Ishikawa (cell line): ENCODE measurements around the gene HOMER2.

Source experiments
- CEBPB ChIP-seq: IDR thresholded peaks from 2 replicates; pipeline ENCODE4 v1.6.1; 2012
- CREB1 ChIP-seq: IDR thresholded peaks from 2 replicates; pipeline ENCODE4 v1.6.1; 2012; ENCODE audit warnings: low read depth
- EGR1 ChIP-seq: IDR thresholded peaks from 2 replicates; pipeline ENCODE4 v1.6.1; 2012
- EP300 ChIP-seq: IDR thresholded peaks from 2 replicates; pipeline ENCODE4 v1.6.1; 2012; ENCODE audit warnings: borderline replicate concordance
- FOXM1 ChIP-seq: IDR thresholded peaks from 2 replicates; pipeline ENCODE4 v1.6.1; 2012; ENCODE audit warnings: low read depth, borderline replicate concordance
- NFIC ChIP-seq: IDR thresholded peaks from 2 replicates; pipeline ENCODE4 v1.6.1; 2012
- RAD21 ChIP-seq: IDR thresholded peaks from 2 replicates; pipeline ENCODE4 v1.6.1; 2012; ENCODE audit warnings: low read depth
- TAF1 ChIP-seq: IDR thresholded peaks from 2 replicates; pipeline ENCODE4 v1.6.1; 2012; ENCODE audit warnings: low read depth, mild to moderate bottlenecking
- TCF12 ChIP-seq: IDR thresholded peaks from 2 replicates; pipeline ENCODE4 v1.6.1; 2012; ENCODE audit warnings: low read depth
- TEAD4 ChIP-seq: IDR thresholded peaks from 2 replicates; pipeline ENCODE4 v1.6.1; 2012
- YY1 ChIP-seq: IDR thresholded peaks from 2 replicates; pipeline ENCODE4 v1.6.1; 2012; ENCODE audit warnings: low read depth
- ZBTB7A ChIP-seq: IDR thresholded peaks from 2 replicates; pipeline ENCODE4 v1.6.1; 2012; ENCODE audit warnings: low read depth
- TF ChIP-seq, protein P1 (sequence below): IDR thresholded peaks from 2 replicates; pipeline ENCODE4 v1.6.1; 2012
- TF ChIP-seq, protein P2 (sequence below): IDR thresholded peaks from 2 replicates; pipeline ENCODE4 v1.6.1; 2012
- TF ChIP-seq, protein P3 (sequence below): IDR thresholded peaks from 2 replicates; pipeline ENCODE4 v1.6.1; 2012; ENCODE audit warnings: low read depth, mild to moderate bottlenecking

The HOMER2 gene

DNA sequence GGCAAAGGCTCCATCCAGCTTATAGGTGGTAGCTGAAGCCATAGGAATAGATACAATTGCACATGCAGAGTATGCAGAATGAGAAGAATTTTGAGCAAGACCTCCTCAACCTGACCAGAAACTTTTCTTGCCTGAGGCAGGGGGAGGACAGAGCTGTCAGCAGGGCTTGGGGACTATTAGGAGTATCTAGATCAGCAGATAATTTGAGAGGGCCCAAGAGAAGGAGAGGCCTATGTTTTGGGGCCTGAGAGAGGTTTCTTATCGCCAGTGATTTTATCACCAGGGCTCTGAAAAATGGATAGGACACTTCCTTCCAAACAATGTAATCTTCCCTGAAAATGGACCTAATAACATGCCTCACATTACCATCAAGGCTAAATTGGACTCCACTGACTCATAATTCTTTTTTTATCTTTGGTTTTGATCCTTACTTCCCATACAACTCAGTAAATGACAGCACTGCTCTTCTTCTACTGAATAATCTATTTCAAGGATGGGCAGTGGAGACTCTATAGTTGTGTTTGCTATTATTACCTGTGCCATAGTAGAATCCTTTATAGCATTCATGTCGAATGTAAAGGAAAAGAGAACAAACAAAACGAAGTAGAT lies 17.7 kb upstream of the HOMER2 start:
- TF ChIP-seq TAF1 (no peak), TEAD4 (no peak), EGR1 (no peak), EP300 (no peak), CEBPB (no peak), RAD21 (no peak), YY1 (no peak), CREB1 (no peak), ZBTB7A (no peak), TCF12 (no peak)
- TF ChIP-seq, protein P1, sequence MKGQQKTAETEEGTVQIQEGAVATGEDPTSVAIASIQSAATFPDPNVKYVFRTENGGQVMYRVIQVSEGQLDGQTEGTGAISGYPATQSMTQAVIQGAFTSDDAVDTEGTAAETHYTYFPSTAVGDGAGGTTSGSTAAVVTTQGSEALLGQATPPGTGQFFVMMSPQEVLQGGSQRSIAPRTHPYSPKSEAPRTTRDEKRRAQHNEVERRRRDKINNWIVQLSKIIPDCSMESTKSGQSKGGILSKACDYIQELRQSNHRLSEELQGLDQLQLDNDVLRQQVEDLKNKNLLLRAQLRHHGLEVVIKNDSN, result no peak

DNA sequence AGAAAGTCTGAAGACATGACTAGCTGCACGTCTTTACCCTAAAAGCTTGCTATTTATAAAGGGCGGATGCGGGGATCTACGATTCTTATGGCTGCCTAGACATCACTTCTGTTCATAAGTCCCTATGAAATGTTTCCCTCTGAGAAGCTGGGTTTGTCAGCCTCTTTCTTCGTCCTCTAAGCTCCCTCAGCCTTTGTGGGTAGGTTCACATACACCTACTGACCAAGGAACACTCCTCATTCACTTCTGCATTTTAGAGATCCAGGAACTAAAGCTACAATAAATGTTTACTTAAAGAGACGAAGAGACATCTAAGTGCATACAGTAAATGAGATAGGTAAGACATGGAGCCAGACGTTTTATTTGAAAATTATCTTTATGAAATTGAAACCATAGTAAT lies 16.8 kb upstream of the HOMER2 start:
- TF ChIP-seq ZBTB7A (no peak), FOXM1 (no peak), TEAD4 (no peak), EGR1 (no peak), TAF1 (no peak), NFIC (no peak), RAD21 (no peak), CREB1 (no peak), CEBPB (no peak), YY1 (no peak), TCF12 (no peak), EP300 (no peak)
- TF ChIP-seq, protein P2, sequence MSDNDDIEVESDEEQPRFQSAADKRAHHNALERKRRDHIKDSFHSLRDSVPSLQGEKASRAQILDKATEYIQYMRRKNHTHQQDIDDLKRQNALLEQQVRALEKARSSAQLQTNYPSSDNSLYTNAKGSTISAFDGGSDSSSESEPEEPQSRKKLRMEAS, result no peak
- TF ChIP-seq, protein P1, result no peak

DNA sequence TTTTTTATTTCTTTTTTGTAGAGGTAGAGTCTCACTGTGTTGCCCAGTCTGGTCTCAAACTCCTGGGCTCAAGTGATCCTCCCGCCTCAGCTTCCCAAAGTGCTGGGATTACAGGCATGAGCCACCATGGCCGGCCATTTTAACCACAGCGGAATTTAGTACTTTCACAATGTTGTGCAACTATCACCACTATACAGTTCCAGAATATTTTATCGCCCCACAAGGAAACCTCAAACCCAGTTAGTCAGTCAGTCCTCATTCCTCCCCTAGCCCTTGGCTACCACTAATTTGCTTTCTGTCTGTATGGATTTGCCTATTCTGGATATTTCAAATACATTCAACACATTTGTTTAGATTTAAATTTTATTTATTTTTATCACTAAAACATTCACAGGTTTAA lies 15.5 kb upstream of the HOMER2 start:
- TF ChIP-seq EP300, result no peak
- TF ChIP-seq, protein P3, sequence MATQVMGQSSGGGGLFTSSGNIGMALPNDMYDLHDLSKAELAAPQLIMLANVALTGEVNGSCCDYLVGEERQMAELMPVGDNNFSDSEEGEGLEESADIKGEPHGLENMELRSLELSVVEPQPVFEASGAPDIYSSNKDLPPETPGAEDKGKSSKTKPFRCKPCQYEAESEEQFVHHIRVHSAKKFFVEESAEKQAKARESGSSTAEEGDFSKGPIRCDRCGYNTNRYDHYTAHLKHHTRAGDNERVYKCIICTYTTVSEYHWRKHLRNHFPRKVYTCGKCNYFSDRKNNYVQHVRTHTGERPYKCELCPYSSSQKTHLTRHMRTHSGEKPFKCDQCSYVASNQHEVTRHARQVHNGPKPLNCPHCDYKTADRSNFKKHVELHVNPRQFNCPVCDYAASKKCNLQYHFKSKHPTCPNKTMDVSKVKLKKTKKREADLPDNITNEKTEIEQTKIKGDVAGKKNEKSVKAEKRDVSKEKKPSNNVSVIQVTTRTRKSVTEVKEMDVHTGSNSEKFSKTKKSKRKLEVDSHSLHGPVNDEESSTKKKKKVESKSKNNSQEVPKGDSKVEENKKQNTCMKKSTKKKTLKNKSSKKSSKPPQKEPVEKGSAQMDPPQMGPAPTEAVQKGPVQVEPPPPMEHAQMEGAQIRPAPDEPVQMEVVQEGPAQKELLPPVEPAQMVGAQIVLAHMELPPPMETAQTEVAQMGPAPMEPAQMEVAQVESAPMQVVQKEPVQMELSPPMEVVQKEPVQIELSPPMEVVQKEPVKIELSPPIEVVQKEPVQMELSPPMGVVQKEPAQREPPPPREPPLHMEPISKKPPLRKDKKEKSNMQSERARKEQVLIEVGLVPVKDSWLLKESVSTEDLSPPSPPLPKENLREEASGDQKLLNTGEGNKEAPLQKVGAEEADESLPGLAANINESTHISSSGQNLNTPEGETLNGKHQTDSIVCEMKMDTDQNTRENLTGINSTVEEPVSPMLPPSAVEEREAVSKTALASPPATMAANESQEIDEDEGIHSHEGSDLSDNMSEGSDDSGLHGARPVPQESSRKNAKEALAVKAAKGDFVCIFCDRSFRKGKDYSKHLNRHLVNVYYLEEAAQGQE, result no peak
- no peak for TF ChIP-seq RAD21
- TF ChIP-seq, protein P1, result no peak
- TF ChIP-seq, protein P2, result no peak
- TF ChIP-seq CEBPB, result no peak

DNA sequence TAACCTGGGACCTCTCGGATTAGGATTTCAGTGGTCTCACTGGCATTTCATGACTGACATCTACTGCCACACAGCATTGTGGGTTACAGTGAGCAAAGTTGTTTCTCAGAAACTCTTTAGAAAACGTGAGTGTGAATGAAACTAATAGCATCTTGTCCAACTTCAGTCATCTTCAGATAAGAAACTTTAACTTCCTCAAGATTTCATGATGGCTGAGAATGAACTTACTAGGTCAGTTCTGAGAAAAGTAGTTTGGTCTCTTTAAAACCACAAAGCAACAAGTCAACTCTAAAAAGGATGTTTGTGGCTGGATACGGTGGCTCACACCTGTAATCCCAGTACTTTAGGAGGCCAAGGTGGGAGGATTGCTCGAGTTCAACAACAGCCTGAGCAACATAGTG lies 14.2 kb upstream of the HOMER2 start:
- TF ChIP-seq EGR1 (no peak), RAD21 (no peak), CREB1 (no peak), FOXM1 (no peak), TCF12 (no peak), TAF1 (no peak), NFIC (no peak), CEBPB (no peak), TEAD4 (no peak), ZBTB7A (no peak), EP300 (no peak), YY1 (no peak)
- TF ChIP-seq, protein P2, result no peak
- TF ChIP-seq, protein P3, result no peak
- TF ChIP-seq, protein P1, result no peak

DNA sequence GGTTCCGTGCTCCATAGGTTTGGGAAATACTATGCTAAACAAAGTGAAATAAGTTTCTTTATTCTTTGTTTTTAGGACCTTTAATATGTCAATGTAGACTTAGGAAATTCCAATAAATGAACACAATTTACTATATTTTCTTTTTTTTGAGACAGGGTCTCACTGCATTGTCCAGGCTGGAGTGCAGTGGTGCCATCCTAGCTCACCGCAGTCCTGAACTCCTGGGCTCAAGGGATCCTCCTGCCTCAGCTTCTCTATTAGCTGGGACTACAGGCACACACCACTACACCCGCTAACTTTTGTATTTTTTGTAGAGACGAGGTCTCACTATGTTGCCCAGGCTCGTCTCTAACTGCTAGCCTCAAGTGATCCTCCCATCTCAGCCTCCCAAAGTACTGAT lies 12.4 kb upstream of the HOMER2 start:
- TF ChIP-seq TCF12 (no peak), CREB1 (no peak), CEBPB (no peak)
- TF ChIP-seq, protein P3, result no peak
